SJCRH30 (cell line): ENCODE data around the gene TMEM250. TPM values are rescaled to one million over a fixed set of nuclear protein-coding genes. Genes with fewer than 3 reads are reported as not detected.
"Not testable (repeated sequence)": the region's sequence is repeated elsewhere in the genome, so short reads cannot be mapped to it uniquely, and the experiment has no call there.

Experiments
- DNase-seq, 2 experiments: peaks; one replicate each; pipeline ENCODE4 v3.0.0-alpha.2; 2015 to 2020
- H3K27ac ChIP-seq: fragments of 250-450 bp; sonication (Bioruptor Pico); 2 replicates; pipeline ENCODE4 v1.5.1; 2020; ENCODE audit warnings: mild to moderate bottlenecking, moderate library complexity
- H3K27me3 ChIP-seq: fragments of 250-450 bp; sonication (Bioruptor Pico); 2 replicates; pipeline ENCODE4 v1.5.1; 2020; ENCODE audit warnings: mild to moderate bottlenecking, moderate library complexity
- H3K36me3 ChIP-seq: fragments of 250-450 bp; sonication (Bioruptor Pico); 2 replicates; pipeline ENCODE4 v1.5.1; 2020; ENCODE audit warnings: mild to moderate bottlenecking, moderate library complexity
- H3K4me1 ChIP-seq: fragments of 250-450 bp; sonication (Bioruptor Pico); 2 replicates; pipeline ENCODE4 v1.5.1; 2020; ENCODE audit warnings: mild to moderate bottlenecking, moderate library complexity
- H3K4me3 ChIP-seq: fragments of 250-450 bp; sonication (Bioruptor Pico); 2 replicates; pipeline ENCODE4 v1.5.1; 2020; ENCODE audit warnings: mild to moderate bottlenecking, moderate library complexity
- H3K9me3 ChIP-seq: fragments of 250-450 bp; sonication (Bioruptor Pico); replicated peaks from 2 replicates; pipeline ENCODE4 v1.5.1; 2020; ENCODE audit warnings: mild to moderate bottlenecking, moderate library complexity
- total RNA-seq: library from RNA; depleted of rRNA; stranded (reverse); fragments of >200 nt; shearing (Covaris generic); gene quantifications from 2 replicates; pipeline ENCODE4 v1.2.3, GENCODE V29; 2014

TMEM250 gene
- total RNA-seq, 1 experiment from 2014 or later = 34.0 TPM

- DNase-seq = no peak
- H3K4me1 ChIP-seq = peaks cover 2% of the 10 kb centered on the region
- no peak overlapping the region for H3K4me3 ChIP-seq
- 0 out of 2 replicates have a peak, but pooled peaks cover 3% of the 10 kb centered on the region for H3K9me3 ChIP-seq
- H3K36me3 ChIP-seq = no peaks in the 10 kb centered on the region
- H3K27me3 ChIP-seq = peaks cover 32% of the 10 kb centered on the region
- H3K27ac ChIP-seq = no peak overlapping the region
Measured at GRCh38 chr9:136151848-136152542, 33.3 kb upstream of the TMEM250 start.

- no peak overlapping the region for H3K4me3 ChIP-seq
- peaks cover under 1% of the 10 kb centered on the region; the same call in 1 of the 2 replicates for H3K4me1 ChIP-seq
- 0 out of 2 replicates have a peak, but pooled peaks cover 3% of the 10 kb centered on the region for H3K9me3 ChIP-seq
- H3K27me3 ChIP-seq = peaks cover 32% of the 10 kb centered on the region
- H3K36me3 ChIP-seq = no peaks in the 10 kb centered on the region
- DNase-seq = no peak
- H3K27ac ChIP-seq = no peak overlapping the region
Measured at GRCh38 chr9:136151214-136151804, 32.6 kb upstream of the TMEM250 start.

GRCh38 chr9:136150664-136151213 is 32.1 kb upstream of the TMEM250 start:
- not testable (repeated sequence) for DNase-seq

GRCh38 chr9:136149853-136150252 is 31.2 kb upstream of the TMEM250 start:
- Histone ChIP-seq H3K4me3 (no peak overlapping the region), H3K9me3 (0 out of 2 replicates have a peak, but pooled peaks cover under 1% of the 10 kb centered on the region), H3K4me1 (no peaks in the 10 kb centered on the region), H3K27me3 (peaks cover 24% of the 10 kb centered on the region), H3K36me3 (no peaks in the 10 kb centered on the region), H3K27ac (no peak overlapping the region)
- no peak for DNase-seq

More at GRCh38 chr9:136150664-136151213, 32.1 kb upstream of the TMEM250 start:
- not testable (repeated sequence) for H3K27ac ChIP-seq, H3K36me3 ChIP-seq, H3K9me3 ChIP-seq, H3K4me3 ChIP-seq, H3K4me1 ChIP-seq
- peaks cover 29% of the 10 kb centered on the region for H3K27me3 ChIP-seq

GRCh38 chr9:136149337-136149736 is 30.7 kb upstream of the TMEM250 start:
- Histone ChIP-seq H3K36me3 (no peaks in the 10 kb centered on the region), H3K9me3 (no peaks in the 10 kb centered on the region), H3K27me3 (peaks cover 21% of the 10 kb centered on the region), H3K4me1 (no peaks in the 10 kb centered on the region), H3K4me3 (no peak overlapping the region), H3K27ac (no peak overlapping the region)
- no peak for DNase-seq

- DNase-seq = no peak
- H3K27ac ChIP-seq = no peak overlapping the region
- no peaks in the 10 kb centered on the region; the same call in 1 of the 2 replicates for H3K4me1 ChIP-seq
- peak overlapping the region; percentile 35; the same call in 1 of the 2 replicates for H3K4me3 ChIP-seq
- no peaks in the 10 kb centered on the region for H3K36me3 ChIP-seq
- H3K27me3 ChIP-seq = peaks cover 21% of the 10 kb centered on the region
- no peaks in the 10 kb centered on the region for H3K9me3 ChIP-seq
Measured at GRCh38 chr9:136148766-136149165, 30.1 kb upstream of the TMEM250 start.

GRCh38 chr9:136147890-136148714 is 29.4 kb upstream of the TMEM250 start:
- Histone ChIP-seq H3K27me3 (peaks cover 21% of the 10 kb centered on the region), H3K27ac (no peak overlapping the region)

GRCh38 chr9:136147038-136147889 is 28.6 kb upstream of the TMEM250 start:
- Histone ChIP-seq H3K27ac (no peak overlapping the region), H3K9me3 (no peaks in the 10 kb centered on the region), H3K4me3 (no peak overlapping the region), H3K27me3 (peaks cover 21% of the 10 kb centered on the region), H3K4me1 (no peaks in the 10 kb centered on the region; the same call in 1 of the 2 replicates), H3K36me3 (no peaks in the 10 kb centered on the region)
- DNase-seq = no peak

More at GRCh38 chr9:136147890-136148714, 29.4 kb upstream of the TMEM250 start:
- peak; percentile 67 to 78 for DNase-seq
- Histone ChIP-seq H3K4me1 (no peaks in the 10 kb centered on the region; the same call in 1 of the 2 replicates), H3K4me3 (peak overlapping the region; percentile 35), H3K36me3 (no peaks in the 10 kb centered on the region), H3K9me3 (no peaks in the 10 kb centered on the region)

GRCh38 chr9:136146126-136147037 is 27.7 kb upstream of the TMEM250 start:
- H3K9me3 ChIP-seq = no peaks in the 10 kb centered on the region
- no peak for DNase-seq
- H3K27ac ChIP-seq = no peak overlapping the region
- H3K27me3 ChIP-seq = peaks cover 21% of the 10 kb centered on the region
- no peak overlapping the region for H3K4me3 ChIP-seq
- H3K4me1 ChIP-seq = no peaks in the 10 kb centered on the region; the same call in 1 of the 2 replicates
- no peaks in the 10 kb centered on the region for H3K36me3 ChIP-seq

- Histone ChIP-seq H3K27me3 (peaks cover 21% of the 10 kb centered on the region), H3K27ac (no peak overlapping the region), H3K4me1 (no peaks in the 10 kb centered on the region; the same call in 1 of the 2 replicates), H3K9me3 (no peaks in the 10 kb centered on the region), H3K4me3 (no peak overlapping the region), H3K36me3 (no peaks in the 10 kb centered on the region)
- DNase-seq = no peak
Measured at GRCh38 chr9:136145580-136145979, 26.9 kb upstream of the TMEM250 start.

- no peak for DNase-seq
- Histone ChIP-seq H3K9me3 (no peaks in the 10 kb centered on the region), H3K36me3 (no peaks in the 10 kb centered on the region), H3K27ac (no peak overlapping the region), H3K4me3 (no peak overlapping the region), H3K27me3 (peaks cover 21% of the 10 kb centered on the region), H3K4me1 (no peaks in the 10 kb centered on the region; the same call in 1 of the 2 replicates)
Measured at GRCh38 chr9:136144450-136144849, 25.8 kb upstream of the TMEM250 start.

- H3K4me1 ChIP-seq = peaks cover 3% of the 10 kb centered on the region
- H3K9me3 ChIP-seq = no peaks in the 10 kb centered on the region
- H3K36me3 ChIP-seq = no peaks in the 10 kb centered on the region
- H3K27me3 ChIP-seq = peaks cover 21% of the 10 kb centered on the region
- no peak overlapping the region for H3K4me3 ChIP-seq
- H3K27ac ChIP-seq = no peak overlapping the region
- peak; percentile 65 to 81 for DNase-seq
Measured at GRCh38 chr9:136143215-136144001, 24.7 kb upstream of the TMEM250 start.
